GM18907 (cell line): Measurements from ENCODE around the gene STAB2.

Experiments used
- ATAC-seq: cut with Tn5 transposase; IDR thresholded peaks from one replicate; pipeline ENCODE4 v1.9.1; 2021; ENCODE audit warnings: mild to moderate bottlenecking, moderate library complexity; ENCODE audit not compliant: unreplicated experiment

STAB2 gene

DNA sequence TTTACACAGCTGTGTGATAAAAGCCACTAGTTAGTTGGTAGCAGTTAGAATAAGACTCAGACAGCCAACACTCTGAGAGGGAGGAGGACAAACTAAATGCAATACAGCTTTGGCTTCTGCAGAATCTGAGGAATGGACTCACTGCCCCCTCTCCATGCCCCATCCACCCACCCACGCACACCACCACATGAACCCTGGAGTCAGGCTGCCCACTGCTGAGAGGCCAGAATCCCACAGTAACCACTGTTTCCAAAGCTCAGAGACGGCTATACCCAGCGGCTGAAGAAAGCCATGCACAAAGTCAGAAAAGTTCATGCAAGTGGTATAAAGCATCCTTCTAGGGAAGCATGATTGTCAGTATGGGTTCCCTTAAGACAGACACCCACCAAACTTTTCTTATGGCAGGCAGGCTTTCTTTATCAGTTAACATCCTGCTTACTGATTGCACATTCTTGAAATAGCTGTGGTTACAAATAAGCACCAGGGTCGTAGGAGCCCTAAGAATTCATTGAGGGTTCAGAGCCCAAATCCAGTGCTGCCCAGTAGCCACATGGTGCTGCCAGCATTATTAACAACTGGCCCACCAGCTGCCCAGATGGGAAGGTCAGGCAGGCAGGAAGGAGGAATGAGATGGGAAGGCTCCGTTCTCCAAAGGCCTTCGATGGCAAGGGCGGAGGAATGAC is 192.5 kb downstream of the STAB2 start:
- ATAC-seq = no peak

DNA sequence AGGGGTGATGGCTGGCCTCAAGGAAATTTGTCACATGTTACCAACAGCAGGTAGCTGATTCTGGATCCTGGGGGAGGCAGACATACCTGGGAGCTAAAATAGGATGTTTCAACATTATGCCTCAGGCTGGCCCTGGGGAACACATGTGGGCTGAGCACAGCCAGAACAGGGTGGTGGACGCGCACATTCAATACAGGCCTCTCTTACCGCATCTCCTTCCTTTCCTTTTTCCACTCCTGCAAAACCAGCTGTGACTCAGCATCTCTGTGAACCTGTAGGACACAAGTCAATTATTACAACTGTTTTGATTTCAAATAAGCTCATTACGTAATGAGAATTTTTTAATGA is 193.0 kb downstream of the STAB2 start:
- no peak for ATAC-seq

- ATAC-seq = no peak
These were observed 193.9 kb downstream of the STAB2 start for GRCh38 chr12:103780992-103781391.

- ATAC-seq = no peak
These were observed 195.3 kb downstream of the STAB2 start for GRCh38 chr12:103782399-103782798.

DNA sequence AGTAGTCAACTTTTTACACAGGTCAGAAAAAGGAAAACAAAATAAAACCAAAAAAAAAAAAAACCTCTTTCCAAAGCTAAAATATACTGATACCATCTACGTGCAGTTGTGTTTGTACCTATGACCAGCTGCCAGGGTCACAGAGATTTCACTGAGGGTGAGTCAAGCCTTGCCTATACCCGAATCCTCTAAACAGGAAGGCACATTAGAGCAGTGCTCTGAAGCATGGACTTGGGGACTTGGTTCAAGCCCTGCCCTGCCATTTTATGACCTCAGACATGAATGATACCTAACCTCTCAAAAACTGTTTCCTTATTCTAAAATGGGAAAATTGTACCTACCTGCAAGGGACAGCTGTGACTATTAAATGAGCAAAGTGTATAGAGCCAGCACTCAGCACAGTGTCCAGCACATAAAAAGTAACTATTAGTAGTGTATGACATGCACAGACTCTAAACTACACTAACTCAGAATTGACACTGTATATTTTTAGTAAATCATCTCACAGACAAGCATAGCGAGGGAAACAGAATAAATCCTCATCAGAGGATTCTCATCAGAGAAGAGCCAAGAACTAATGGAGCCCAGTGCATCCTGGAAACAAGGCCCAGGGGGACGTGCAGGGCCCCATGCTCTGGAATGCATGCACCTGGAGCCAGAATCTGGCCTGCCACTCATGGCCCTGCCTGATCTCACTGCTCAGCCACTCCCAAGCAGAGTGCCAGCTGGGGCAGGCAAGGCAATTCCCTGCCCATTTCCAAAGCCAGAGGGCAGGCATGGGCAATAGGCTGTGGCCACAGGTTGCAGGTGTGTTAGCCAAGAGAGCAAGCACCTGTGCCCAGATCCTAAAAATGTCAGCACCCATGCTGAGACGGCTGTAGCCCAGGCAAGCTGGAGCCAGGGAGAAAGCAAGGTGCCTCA is 196.9 kb downstream of the STAB2 start:
- no peak for ATAC-seq

- ATAC-seq = no peak
These were observed 198.4 kb downstream of the STAB2 start for GRCh38 chr12:103785243-103786031.

DNA sequence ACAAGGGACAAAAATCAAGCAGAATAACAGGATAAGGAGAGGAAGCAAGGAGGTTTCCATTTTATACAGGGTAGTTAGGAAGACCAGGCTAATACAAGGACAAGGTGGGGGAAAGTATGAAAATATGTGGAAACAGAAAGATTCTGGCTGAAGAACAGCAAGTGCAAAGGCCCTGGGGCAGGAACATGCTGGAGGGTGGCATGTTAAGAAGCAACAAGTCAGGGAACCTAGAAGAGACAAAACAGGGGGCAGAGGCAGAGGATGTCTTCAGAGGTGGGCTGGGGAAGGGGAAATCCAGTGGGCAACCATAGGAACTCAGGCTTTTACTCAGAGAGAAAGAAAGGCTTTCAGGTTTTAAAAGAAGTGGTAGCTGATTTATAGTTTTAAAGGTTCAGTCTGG is 199.1 kb downstream of the STAB2 start:
- ATAC-seq = no peak

- ATAC-seq = no peak
These were observed 204.4 kb downstream of the STAB2 start for GRCh38 chr12:103791350-103791920.

- ATAC-seq = no peak
These were observed 206.0 kb downstream of the STAB2 start for GRCh38 chr12:103793046-103793445.

DNA sequence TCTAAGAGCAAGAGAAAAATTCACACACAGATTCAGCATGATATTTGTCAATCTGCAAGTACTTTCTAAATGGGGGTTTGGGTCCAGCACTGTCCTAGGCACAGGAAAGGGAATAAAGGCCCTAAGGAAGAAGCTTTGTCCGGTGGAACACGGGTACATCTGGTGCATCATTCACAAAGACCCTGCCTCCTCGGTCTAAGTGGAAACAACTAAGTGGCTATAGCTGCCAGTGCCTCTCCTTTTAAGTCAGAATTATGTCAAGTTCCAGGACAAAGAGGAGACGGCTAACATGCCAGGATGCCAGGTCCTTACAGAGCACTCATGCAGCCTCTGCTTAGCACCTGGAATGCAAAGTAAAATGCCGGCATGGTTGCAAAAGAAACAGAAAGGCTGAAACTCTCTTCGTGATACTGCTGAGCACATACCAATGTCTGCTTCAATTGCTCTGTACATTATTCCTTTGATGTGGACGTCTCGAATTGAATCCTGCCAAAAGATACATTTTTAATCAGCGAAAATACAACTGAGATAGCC is 206.5 kb downstream of the STAB2 start:
- no peak for ATAC-seq

DNA sequence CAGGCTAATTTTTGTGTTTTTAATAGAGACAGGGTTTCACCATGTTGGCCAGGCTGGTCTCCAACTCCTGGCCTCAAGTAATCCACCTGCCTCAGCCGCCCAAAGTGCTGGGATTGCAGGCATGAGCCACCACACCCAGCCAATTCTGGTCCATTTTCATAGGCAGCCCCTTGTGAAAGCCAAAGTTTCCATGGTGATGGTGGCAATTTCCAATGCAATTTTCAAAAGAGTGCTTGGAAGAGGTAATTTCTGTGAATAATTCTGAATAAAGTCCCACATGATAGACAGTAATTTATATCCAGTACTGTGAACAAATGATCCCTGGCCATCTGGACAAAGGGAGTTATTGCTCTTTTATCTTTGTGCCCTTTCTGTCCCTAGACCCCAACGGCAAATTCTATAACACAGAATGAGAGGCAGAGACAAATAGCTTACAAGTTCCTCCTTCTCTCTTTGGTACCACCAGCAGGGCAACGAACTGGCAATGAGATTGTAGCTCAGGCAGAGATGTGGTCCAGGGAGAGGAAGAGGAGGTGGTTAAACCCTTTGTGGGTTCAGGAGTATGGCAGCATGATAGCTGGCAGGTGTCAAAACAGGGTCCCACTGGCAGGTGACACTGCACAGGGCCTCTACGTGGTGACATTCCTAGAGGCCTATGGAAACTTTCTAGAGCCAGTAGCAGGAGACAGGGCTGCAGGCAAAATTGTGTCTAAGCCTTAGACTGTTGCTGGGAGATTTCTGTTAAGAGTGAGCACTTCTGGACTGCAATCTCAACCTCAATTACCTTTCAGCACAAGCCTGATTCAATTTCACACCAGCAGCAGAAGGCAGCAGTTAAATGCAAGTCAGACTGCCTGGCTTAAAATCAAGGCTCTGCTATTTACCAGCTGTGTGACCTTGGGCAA is 207.5 kb downstream of the STAB2 start:
- no peak for ATAC-seq

- ATAC-seq = no peak
These were observed 211.5 kb downstream of the STAB2 start for GRCh38 chr12:103798586-103798985.

DNA sequence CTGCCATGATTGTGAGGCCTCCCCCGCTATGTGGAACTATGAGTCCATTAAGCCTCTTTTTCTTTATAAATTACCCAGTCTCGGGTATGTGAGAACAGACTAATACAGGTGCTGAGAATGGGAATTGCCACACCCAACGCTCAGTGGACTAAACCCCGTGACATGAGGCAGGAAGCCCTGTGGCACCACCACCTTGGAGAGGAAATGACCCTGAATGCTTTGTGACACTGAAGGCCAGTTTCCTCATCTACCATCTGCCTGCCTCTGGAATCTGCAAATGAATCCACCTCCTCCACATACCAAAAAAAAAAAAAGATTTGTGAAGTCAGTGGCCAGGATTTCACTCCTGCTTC is 212.4 kb downstream of the STAB2 start:
- no peak for ATAC-seq

DNA sequence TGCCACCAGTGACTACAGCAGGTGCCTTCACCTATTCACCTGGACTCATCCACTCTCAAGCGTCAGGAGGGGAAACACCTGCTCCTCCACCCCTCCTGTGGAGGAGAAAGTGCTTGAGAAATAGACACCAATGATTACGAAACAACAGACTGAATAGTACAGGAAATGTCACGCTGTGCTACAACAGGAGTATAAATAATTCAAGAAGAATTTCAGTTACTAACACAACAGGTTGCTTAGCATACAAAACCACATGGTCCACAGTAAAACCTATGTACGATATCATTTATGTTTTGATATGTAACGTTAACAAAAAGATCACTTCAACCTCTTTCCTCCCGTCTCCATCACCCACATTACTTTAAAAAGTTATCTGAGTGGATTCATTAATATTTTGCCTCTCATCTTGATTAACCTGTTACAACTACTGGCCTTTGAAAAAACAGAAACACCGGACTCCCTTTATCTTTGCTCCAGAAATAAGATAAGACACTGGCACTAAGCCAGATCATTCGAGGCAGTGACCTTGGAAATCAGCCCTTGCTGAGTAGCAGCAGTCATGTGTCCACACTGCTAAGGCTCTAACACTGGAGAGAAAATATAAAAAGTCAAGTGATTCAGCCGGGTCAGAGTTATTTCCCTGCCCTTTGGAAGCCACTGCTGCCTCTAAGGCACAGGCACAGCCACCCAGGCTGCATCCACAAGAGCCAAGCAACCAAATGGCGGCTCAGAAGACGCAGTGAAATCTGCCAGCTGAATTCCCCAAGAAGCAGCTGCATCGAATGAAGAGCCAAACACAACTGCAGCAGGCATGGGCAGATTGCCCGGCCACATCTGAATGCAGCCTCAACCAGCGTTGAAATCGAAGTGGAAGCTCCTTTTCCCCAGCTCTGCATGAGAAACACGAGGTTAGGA is 213.0 kb downstream of the STAB2 start:
- no peak for ATAC-seq

GRCh38 chr12:103801709-103802585 is 214.9 kb downstream of the STAB2 start:
- ATAC-seq = no peak

DNA sequence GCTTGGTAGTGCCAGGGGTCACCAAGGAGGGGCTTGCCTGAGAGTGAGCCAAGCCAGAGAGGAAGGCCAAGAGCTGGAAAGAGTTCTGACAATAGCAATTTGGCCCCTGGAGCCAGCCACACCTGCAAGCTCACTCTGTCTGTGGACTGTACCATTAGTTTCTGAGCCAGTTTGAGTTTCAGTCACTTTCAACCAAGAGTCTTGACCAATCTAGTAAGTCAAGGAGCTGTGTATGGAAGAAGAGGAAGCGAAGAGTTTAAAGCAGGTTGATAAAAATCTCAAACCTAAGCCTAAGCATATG is 215.5 kb downstream of the STAB2 start:
- no peak for ATAC-seq

GRCh38 chr12:103803847-103804246 is 216.8 kb downstream of the STAB2 start:
- ATAC-seq = no peak

GRCh38 chr12:103805655-103806360 is 218.7 kb downstream of the STAB2 start:
- no peak for ATAC-seq
